HCT116 (cell line): ENCODE data around the gene ZBBX. TPM values are rescaled to one million over a fixed set of nuclear protein-coding genes. Genes with fewer than 3 reads are reported as not detected.

Source experiments
- ATAC-seq: fragments of 200-7000 bp; cut with Tn5 transposase; 2 replicates; pipeline ENCODE4 v1.9.1; 2020; ENCODE audit warnings: mild to moderate bottlenecking, moderate library complexity
- BruUV-seq: library from RNA; stranded (reverse); fragments of 400-500 nt; replicated peaks from 2 replicates; lab custom pipeline; 2021; lab: Mats Ljungman, UMichigan
- CTCF ChIA-PET: fragments of 300-600 bp; sonication (Branson Sonifier 250); formaldehyde crosslinking; loops from one replicate; lab custom pipeline; 2021; ENCODE audit warnings: antibody characterized with exemption; lab: Charles Lee
- POLR2A ChIA-PET: fragments of 300-600, 350-600 bp; sonication (Branson Sonifier 250); formaldehyde crosslinking; loops from one replicate; lab custom pipeline; 2021; ENCODE audit warnings: antibody characterized with exemption; lab: Charles Lee
- RAD21 ChIA-PET, 2 experiments: fragments of 300-600 bp; sonication (Branson Sonifier 250); formaldehyde crosslinking; loops; one replicate each; lab custom pipeline; 2023; ENCODE audit warnings: low total read pairs in 2 of 2; ENCODE audit not compliant: uncharacterized antibody in 2 of 2, unreplicated experiment in 2 of 2, low non-redundant PET in 1 of 2; lab: Charles Lee
- DNase-seq: peaks from one replicate; pipeline ENCODE4 v3.0.0-alpha.2; 2010; ENCODE audit warnings: low read depth, low spot score
- H2AFZ ChIP-seq: fragments of 200-600 bp; shearing (Covaris generic), sonication (generic); 2 replicates; pipeline ENCODE4 v1.6.1; 2017; ENCODE audit warnings: low read depth, mixed run types, mixed read lengths, antibody characterized with exemption, low read length; ENCODE audit not compliant: poor library complexity, severe bottlenecking
- H3K27ac ChIP-seq: 2 replicates; pipeline ENCODE4 v1.5.1; 2012; ENCODE audit warnings: low read depth, low read length
- H3K27me3 ChIP-seq: fragments of 200-600 bp; sonication (generic); 2 replicates; pipeline ENCODE4 v1.6.1; 2016; ENCODE audit warnings: mixed run types, low read length, mixed read lengths; ENCODE audit not compliant: insufficient read depth
- H3K36me3 ChIP-seq, 2 experiments: fragments of 200-500 bp in 1 of 2; fragments of 200-600 bp in 1 of 2; sonication (Bioruptor generic) in 1 of 2; sonication (generic) in 1 of 2; 2 replicates each; pipeline versions ENCODE4 v1.5.1 to v1.6.1; 2014 to 2016; ENCODE audit warnings: low read length in 2 of 2, inconsistent platforms in 1 of 2, mixed read lengths in 1 of 2, mixed run types in 1 of 2; ENCODE audit not compliant: insufficient read depth in 2 of 2, control insufficient read depth in 1 of 2
- H3K4me1 ChIP-seq, 2 experiments: fragments of 200-600 bp in 1 of 2; sonication (generic) in 1 of 2; 2 replicates each; pipeline versions ENCODE4 v1.5.1 to v1.6.1; 2012 to 2017; ENCODE audit warnings: low read length in 2 of 2, inconsistent platforms in 1 of 2, mild to moderate bottlenecking in 1 of 2, mixed read lengths in 1 of 2, mixed run types in 1 of 2, moderate library complexity in 1 of 2; ENCODE audit not compliant: insufficient read depth in 2 of 2, control insufficient read depth in 1 of 2
- H3K4me2 ChIP-seq: fragments of 200-600 bp; sonication (generic); 2 replicates; pipeline ENCODE4 v1.6.1; 2017; ENCODE audit warnings: mixed run types, low read length, mixed read lengths
- H3K4me3 ChIP-seq, 2 experiments: fragments of 200-600 bp in 1 of 2; sonication (generic) in 1 of 2; replicated peaks in 1 of 2; 2 replicates each; pipeline ENCODE4 v1.5.1; 2011 to 2016; ENCODE audit warnings: low read length in 2 of 2, control low read depth in 1 of 2, low read depth in 1 of 2, mild to moderate bottlenecking in 1 of 2, mixed read lengths in 1 of 2, mixed run types in 1 of 2
- H3K79me2 ChIP-seq: fragments of 200-600 bp; sonication (generic); 2 replicates; pipeline ENCODE4 v1.6.1; 2017; ENCODE audit warnings: mild to moderate bottlenecking, mixed run types, low read length, moderate library complexity, mixed read lengths; ENCODE audit not compliant: insufficient read depth
- H3K9ac ChIP-seq: fragments of 200-600 bp; sonication (generic); 2 replicates; pipeline ENCODE4 v1.6.1; 2016; ENCODE audit warnings: low read length, mixed read lengths
- H3K9me2 ChIP-seq: fragments of 200-600 bp; sonication (generic), shearing (Covaris generic); 2 replicates; pipeline ENCODE4 v1.6.1; 2017; ENCODE audit warnings: mixed run types, mild to moderate bottlenecking, moderate library complexity; ENCODE audit not compliant: insufficient read depth
- H3K9me3 ChIP-seq, 2 experiments: fragments of 200-500 bp in 1 of 2; fragments of 200-600 bp in 1 of 2; sonication (Bioruptor generic) in 1 of 2; sonication (generic) in 1 of 2; 2 replicates each; pipeline ENCODE4 v1.6.1; 2014 to 2017; ENCODE audit warnings: low read length in 2 of 2, mixed read lengths in 2 of 2, inconsistent platforms in 1 of 2, low read depth in 1 of 2, mild to moderate bottlenecking in 1 of 2, mixed run types in 1 of 2, moderate library complexity in 1 of 2; ENCODE audit not compliant: control insufficient read depth in 1 of 2, insufficient read depth in 1 of 2
- H4K20me1 ChIP-seq: fragments of 200-600 bp; sonication (generic), shearing (Covaris generic); 2 replicates; pipeline ENCODE4 v1.6.1; 2017; ENCODE audit warnings: mixed run types, mild to moderate bottlenecking, moderate library complexity; ENCODE audit not compliant: insufficient read depth
- EGR1 ChIP-seq: IDR thresholded peaks from 2 replicates; pipeline ENCODE4 v1.6.1; 2012; ENCODE audit warnings: low read depth
- EZH2 ChIP-seq: fragments of 200-600 bp; sonication (generic); IDR thresholded peaks from 2 replicates; pipeline ENCODE4 v1.6.1; 2017; ENCODE audit warnings: antibody characterized with exemption, mixed run types
- EZH2phosphoT487 ChIP-seq: fragments of 200-600 bp; IDR thresholded peaks from 2 replicates; pipeline ENCODE4 v1.6.1; 2018; ENCODE audit warnings: antibody characterized with exemption, borderline replicate concordance
- POLR2AphosphoS5 ChIP-seq: IDR thresholded peaks from 2 replicates; pipeline ENCODE4 v1.6.1; 2011; ENCODE audit warnings: mild to moderate bottlenecking, low read depth, low read length, moderate library complexity
- RAD21 ChIP-seq: IDR thresholded peaks from 2 replicates; pipeline ENCODE4 v1.6.1; 2012; ENCODE audit warnings: low read depth, mild to moderate bottlenecking
- TCF7L2 ChIP-seq: IDR thresholded peaks from 2 replicates; pipeline ENCODE4 v1.7.0; 2011; ENCODE audit warnings: borderline replicate concordance, inconsistent platforms; ENCODE audit not compliant: insufficient read depth, insufficient read length; ENCODE audit errors: extremely low read depth
- YY1 ChIP-seq: IDR thresholded peaks from 2 replicates; pipeline ENCODE4 v1.6.1; 2011; ENCODE audit warnings: low read length, low read depth, moderate library complexity, mild to moderate bottlenecking; ENCODE audit not compliant: insufficient replicate concordance; ENCODE audit errors: extremely low read depth
- ZFX ChIP-seq: fragments of 450-650 bp; IDR thresholded peaks from 2 replicates; pipeline ENCODE4 v1.6.1; 2017
- intact Hi-C: fragments of 100-400 bp; cut with micrococcal nuclease; formaldehyde crosslinking; loops from 2 replicates; pipeline ENCODE4 v1.10.0; 2022
- total RNA-seq: library from RNA; stranded (reverse); gene quantifications from one replicate; pipeline ENCODE4 v1.2.1, GENCODE V29; 2021; ENCODE audit not compliant: unreplicated experiment
- TF ChIP-seq, protein P1 (sequence below), 3 experiments: fragments of 200-600 bp in 1 of 3; sonication (generic) in 1 of 3; IDR thresholded peaks in 2 of 3; conservative IDR thresholded peaks in 1 of 3; 2 replicates each; pipeline ENCODE4 v1.5.1; 2012 to 2017; ENCODE audit warnings: low read depth in 2 of 3, low read length in 2 of 3, antibody characterized with exemption in 1 of 3, borderline replicate concordance in 1 of 3, control low read depth in 1 of 3, mild to moderate bottlenecking in 1 of 3, mixed read lengths in 1 of 3, mixed run types in 1 of 3, moderate library complexity in 1 of 3; ENCODE audit not compliant: insufficient read depth in 1 of 3
- TF ChIP-seq, protein P2 (sequence below): IDR thresholded peaks from 2 replicates; pipeline ENCODE4 v1.6.1; 2012
- TF ChIP-seq, protein P3 (sequence below): IDR thresholded peaks from 2 replicates; pipeline ENCODE4 v1.6.1; 2012

Gene ZBBX
- total RNA-seq, 1 experiment from 2014 or later, result 0.81 TPM

DNA sequence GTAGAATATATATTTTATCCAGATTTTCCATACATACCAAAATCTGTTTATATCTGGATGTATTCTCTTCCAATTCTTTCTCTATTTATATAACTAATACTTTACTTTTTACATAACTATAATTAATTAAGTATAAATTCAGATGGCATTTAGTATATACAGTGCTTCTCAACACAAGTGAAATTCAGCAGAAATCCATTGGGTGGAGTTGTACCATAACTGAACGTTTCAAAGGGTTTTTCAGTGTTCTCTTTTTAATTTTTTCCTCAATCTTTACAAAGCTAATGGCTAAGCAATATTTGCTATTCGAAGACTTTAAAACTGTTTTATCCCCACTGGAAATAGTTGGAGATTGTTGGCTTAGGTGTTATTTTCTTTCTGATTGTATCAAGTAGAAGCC, 13.9 kb upstream of the ZBBX start:
- ATAC-seq, result no peak
- Histone ChIP-seq H3K79me2 (no peaks in the 10 kb centered on the region), H3K4me3 (no peak overlapping the region), H3K9me2 (no peaks in the 10 kb centered on the region), H3K9me3 (no peaks in the 10 kb centered on the region), H3K36me3 (no peaks in the 10 kb centered on the region), H3K4me1 (no peaks in the 10 kb centered on the region), H3K27me3 (no peaks in the 10 kb centered on the region), H3K4me2 (no peak overlapping the region), H4K20me1 (no peaks in the 10 kb centered on the region), H3K9ac (no peak overlapping the region), H2AFZ (peak overlapping the region; percentile 48), H3K27ac (no peak overlapping the region)
- peak; percentile 43 for TF ChIP-seq RAD21
- TF ChIP-seq, protein P1, sequence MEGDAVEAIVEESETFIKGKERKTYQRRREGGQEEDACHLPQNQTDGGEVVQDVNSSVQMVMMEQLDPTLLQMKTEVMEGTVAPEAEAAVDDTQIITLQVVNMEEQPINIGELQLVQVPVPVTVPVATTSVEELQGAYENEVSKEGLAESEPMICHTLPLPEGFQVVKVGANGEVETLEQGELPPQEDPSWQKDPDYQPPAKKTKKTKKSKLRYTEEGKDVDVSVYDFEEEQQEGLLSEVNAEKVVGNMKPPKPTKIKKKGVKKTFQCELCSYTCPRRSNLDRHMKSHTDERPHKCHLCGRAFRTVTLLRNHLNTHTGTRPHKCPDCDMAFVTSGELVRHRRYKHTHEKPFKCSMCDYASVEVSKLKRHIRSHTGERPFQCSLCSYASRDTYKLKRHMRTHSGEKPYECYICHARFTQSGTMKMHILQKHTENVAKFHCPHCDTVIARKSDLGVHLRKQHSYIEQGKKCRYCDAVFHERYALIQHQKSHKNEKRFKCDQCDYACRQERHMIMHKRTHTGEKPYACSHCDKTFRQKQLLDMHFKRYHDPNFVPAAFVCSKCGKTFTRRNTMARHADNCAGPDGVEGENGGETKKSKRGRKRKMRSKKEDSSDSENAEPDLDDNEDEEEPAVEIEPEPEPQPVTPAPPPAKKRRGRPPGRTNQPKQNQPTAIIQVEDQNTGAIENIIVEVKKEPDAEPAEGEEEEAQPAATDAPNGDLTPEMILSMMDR (IDR thresholded peaks at IDR 0.05 in 2 of 3, conservative IDR thresholded peaks at IDR 0.05 in 1 of 3; ENCODE audit: borderline replicate concordance in 1 of 3, insufficient read depth in 1 of 3, low read depth in 2 of 3, low read length in 2 of 3), result peak in 1 of 3 experiments; percentile 26; a peak in 2 of 6 replicates
- TF ChIP-seq EGR1, result no peak
- RAD21 ChIA-PET, result no interaction called here
- POLR2A ChIA-PET, result no interaction called here
- CTCF ChIA-PET, result interaction anchor here (0.6 to 2.6 kb wide), 4 partner anchors 14 to 647 kb away, joined by 3 to 11 read pairs (median 6); partner anchors contain the start of gene ZBBX
- DNase-seq, result no peak
- intact Hi-C loops, result no loop called here
- no TSS peak for BruUV-seq

DNA sequence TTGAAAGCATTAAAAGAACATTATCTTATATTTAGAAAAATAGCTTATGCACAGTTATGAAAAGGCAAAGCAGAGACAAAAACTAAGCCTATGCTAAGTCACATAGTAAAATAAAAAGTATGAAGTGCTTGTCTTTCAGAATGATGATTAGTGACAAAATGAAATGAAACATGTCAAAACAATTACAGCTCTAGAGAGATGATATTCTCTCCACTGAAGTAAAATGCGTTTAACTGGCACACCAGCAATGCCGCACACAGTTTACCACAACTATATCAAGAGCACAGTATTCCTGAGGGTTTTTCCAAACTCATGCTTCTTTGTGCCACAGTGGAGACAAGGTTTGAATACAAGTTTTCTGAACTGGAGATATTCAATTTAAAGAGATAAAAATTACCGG, 2.1 kb upstream of the ZBBX start:
- H3K79me2 ChIP-seq, result no peaks in the 10 kb centered on the region
- no peaks in the 10 kb centered on the region for H3K36me3 ChIP-seq
- no TSS peak for BruUV-seq
- CTCF ChIA-PET, result interaction anchor here (0.6 to 1.1 kb wide), 2 partner anchors 359 to 1305 kb away, joined by 3 read pairs; no protein-coding TSS in a partner anchor
- H3K4me3 ChIP-seq, result no peak overlapping the region
- H3K4me2 ChIP-seq, result no peak overlapping the region
- no peak overlapping the region for H2AFZ ChIP-seq
- H3K4me1 ChIP-seq, result peaks cover 0 to 11% of the 10 kb centered on the region in 2 experiments; a peak in 3 of 4 replicates
- no peaks in the 10 kb centered on the region for H4K20me1 ChIP-seq
- no peak overlapping the region for H3K9ac ChIP-seq
- H3K27me3 ChIP-seq, result no peaks in the 10 kb centered on the region
- no peak for DNase-seq
- ATAC-seq, result no peak
- intact Hi-C loops, result loop anchor here (5.0 kb wide), 1 partner anchor 500 kb away; no protein-coding TSS in a partner anchor
- H3K9me3 ChIP-seq, result no peaks in the 10 kb centered on the region
- POLR2A ChIA-PET, result no interaction called here
- H3K9me2 ChIP-seq, result no peaks in the 10 kb centered on the region
- no peak overlapping the region for H3K27ac ChIP-seq
- RAD21 ChIA-PET, result interaction anchor here in 1 of 2 experiments (0.6 kb wide), 1 partner anchor 500 kb away, joined by 3 read pairs; no protein-coding TSS in a partner anchor
- TF ChIP-seq TCF7L2, result no peak
- TF ChIP-seq, protein P2, sequence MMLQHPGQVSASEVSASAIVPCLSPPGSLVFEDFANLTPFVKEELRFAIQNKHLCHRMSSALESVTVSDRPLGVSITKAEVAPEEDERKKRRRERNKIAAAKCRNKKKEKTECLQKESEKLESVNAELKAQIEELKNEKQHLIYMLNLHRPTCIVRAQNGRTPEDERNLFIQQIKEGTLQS, result no peak
- TF ChIP-seq ZFX, result no peak
- no peak for TF ChIP-seq EZH2phosphoT487
- TF ChIP-seq, protein P3, sequence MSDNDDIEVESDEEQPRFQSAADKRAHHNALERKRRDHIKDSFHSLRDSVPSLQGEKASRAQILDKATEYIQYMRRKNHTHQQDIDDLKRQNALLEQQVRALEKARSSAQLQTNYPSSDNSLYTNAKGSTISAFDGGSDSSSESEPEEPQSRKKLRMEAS, result no peak
- TF ChIP-seq YY1, result no peak
- TF ChIP-seq POLR2AphosphoS5, result no peak
- TF ChIP-seq EGR1, result no peak
- TF ChIP-seq EZH2, result no peak
